ENCODE results near the gene TMEM144.

TMEM144 gene

DNA sequence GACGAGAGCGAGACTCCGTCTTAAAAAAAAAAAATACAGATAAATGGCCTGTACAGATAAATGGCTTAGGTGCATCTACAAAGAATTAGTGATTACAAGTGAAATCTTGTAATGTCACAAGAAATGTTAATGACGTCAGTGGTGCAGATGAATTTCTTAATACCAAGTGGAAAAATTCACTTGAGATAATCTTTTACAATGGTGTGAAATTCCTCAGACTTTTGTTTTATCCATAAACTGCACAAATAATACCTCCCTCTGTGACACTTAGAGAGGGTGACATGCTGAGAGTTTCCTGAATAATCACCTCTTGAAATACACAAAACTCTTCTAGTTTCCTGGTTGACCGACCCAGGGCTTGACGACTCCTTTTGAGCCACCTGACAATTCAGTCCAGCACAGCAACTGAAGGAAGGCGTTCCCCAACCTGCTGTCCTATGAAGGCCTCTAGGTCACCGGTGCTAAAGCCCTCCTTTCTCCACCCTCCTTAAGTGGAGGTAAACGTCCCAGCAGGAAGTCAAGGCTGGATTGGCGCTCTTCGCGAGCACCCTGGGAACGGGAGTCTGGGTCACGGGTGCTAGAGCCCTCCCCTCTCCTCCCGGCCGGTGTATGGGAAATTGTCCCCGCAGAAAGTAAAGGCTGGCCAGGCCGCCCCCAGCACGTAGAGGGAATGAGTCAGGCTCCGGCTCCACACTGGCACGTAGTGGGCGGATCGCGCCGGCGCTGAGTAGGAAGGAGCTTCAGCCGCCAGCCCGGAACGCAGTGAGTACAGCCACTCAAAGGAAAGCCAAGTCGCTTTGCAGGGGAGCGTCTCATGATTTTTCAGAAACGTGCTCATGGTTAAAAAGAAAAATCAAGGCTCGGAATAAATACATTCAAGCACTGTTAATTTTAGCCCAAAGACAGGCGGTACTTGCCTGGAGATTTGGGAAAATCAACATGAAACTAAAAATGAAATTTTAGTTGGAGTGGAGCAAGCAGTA lies at the start of gene TMEM144:
Gene TMEM144, plus strand, starts transcription at position 662 of the 983 bp plus-strand sequence. CDS start 2,182 bp downstream, outside the sequence.
- peak; percentile 17 to 43 for DNase-seq (ENCODE audit: low read depth in 2 of 2)

DNA sequence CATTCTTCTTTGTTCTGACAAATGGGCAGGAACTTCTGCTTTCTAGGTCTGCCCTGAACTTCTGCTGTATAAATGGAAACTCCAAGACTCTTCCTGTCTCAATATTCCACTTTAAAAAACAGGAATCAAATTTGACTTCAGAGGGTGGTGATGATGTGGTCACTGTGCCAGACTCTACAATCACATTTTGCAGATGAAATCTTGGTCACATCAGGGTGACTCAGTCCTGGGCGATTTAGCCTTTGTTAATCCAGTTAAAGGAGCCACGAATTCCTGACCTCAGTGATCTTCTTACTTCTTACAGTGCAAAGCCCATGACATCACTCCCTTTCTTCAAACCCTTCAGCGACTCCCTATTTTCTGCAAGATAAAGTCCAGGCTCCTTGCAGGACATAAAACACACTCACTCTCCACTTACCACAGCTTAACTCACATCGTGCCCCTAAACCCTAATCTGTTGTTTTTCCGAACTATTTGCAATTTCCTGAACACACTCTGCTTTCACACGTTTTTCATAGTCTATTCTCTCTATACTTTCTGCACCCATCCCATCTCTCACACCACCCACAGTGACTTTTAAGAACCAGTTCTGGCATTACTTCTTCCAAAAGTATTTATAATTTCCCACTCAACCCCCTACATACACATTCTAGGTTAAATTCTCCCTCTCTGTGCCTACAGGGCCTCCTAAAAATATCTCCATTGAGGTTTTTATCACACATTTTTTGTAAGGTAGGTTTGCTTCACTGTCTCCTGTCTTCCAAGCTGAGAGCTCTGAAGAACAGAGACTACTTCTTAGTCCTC lies 48.5 kb upstream of the TMEM144 start:
- DNase-seq (ENCODE audit: low read depth in 2 of 2), result no peak

DNA sequence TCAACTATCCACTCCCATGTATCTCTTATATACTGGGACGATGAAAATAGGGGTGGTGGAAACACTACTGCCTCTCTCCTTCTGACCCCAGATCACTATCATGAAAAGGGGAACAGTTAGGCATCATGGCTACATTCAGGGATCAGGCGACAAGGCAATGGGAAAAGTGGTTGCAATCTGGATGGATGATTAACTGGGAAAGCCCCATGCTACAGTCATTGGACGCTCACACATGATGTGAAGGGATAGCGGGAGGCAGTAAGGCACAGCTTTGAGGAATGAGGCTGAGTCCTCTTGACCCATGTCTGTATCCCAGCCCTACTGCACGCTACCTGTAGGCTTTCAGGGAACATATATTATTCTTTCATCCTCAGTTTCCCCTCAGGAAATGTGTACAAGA lies 47.7 kb upstream of the TMEM144 start:
- DNase-seq (ENCODE audit: low read depth in 2 of 2), result no peak

DNA sequence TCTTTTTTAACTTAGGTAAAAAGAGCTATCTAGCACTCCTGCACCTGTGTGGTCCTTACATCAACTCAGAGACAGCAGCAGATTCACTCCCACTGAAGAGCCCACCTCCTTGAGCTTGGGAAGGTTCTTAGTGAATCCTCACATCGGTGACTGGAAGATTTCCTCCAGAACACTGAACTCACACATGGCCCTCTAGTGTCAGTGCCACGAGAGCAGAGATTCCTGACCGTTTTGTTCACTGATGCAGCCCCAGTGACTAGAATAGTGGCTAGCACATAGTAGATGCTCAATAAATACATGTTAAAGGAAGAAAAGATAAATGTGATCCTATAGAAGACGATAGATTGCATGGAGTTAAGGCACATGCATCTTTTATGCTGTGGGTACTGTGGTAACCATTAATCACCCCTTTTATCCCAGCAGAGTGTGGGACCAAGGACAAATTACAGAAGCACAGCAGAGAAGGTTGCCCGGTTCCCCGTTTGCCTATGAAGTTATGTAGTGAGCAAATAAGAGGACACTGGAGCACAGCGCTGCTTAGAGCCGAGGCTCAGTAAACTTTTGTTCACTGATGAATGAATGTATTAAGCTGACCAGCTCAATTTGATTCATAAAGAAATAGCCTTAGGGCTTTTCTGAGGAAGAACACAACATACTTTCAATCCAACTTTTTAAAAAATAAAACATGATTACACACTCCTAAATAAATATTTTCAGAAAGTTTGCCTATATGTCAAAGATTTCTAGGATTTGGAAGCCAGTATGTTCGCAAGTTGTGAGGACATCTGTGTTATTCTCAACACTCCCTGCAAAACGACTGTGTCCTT lies 46.1 kb upstream of the TMEM144 start:
- no peak for DNase-seq (ENCODE audit: low read depth in 2 of 2)

DNA sequence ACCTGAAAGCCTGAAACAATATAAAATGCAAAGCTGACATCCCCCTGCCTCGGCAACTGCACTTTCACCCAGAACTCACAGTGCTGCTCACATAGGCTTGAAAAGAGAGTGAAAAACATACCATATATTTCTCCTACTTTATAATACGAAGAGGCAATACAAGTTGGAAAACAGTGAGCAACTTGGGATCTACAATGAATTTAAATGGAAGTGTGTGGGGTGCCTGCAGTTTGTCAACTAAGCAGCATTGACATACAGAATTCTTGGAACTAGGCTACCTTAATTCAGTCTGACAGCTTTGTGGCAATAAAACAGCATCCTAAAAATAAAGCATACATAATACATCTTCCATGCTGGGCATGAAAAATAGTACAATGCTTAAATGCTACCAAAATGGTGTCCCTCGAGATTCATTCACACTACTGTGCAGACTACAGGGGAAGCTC lies 45.5 kb upstream of the TMEM144 start:
- no peak for DNase-seq (ENCODE audit: low read depth in 2 of 2)

DNA sequence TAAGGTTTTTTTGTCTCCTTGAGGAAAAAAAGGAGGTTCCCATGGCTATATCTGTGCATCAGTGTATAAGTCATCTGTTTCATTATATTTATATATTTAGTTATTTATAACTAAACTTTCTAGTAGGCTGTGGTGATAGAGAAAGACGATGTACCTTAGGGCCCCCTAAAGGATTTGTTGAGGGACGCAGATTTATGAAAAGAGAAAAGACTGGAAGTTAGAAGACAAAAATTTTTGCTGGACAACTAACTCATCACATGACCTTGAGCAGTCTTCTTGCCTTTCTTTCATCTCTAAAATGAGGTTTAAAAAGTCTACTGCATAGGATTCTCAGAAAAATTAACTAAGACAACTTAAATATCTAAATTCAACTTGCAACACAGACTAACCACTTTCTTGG lies 43.6 kb upstream of the TMEM144 start:
- DNase-seq (ENCODE audit: low read depth in 2 of 2), result no peak

DNA sequence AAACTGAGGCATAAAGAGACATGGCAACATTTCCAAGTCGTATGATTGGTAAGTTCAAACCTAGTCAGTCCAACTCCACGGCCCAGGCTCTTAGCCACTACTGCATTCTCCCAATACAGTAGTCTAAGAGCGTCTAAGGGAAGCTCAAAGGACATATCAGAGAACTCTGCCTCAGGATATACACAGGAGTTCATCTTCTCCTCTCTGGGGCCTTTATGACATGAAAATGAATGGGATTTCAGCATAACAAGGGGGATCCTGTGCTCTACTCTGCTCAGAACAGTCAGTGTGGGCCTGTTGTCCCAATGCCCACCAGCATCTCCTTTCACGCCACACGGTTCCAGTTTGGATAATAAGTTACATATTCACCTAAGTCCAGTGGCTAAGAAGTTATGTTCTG lies 41.7 kb upstream of the TMEM144 start:
- no peak for DNase-seq (ENCODE audit: low read depth in 2 of 2)

DNA sequence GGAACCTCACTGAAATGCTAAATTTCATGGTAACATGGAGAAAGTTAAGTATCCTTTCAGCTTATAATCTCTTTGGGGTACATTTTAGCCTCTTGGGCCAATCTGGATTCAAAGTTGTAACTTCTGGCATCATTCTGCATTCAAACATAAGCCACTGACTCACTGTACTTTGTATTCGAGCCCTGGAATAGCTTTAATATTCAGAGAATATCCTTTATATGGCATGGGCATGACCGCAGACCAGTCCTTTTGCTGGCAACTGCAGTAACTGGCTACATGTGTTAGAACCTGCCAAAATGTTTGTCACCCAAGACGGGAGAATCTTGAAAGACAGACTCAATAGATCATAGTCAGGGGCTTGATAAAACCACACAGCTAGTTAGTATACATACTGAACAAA lies 40.8 kb upstream of the TMEM144 start:
- DNase-seq (ENCODE audit: low read depth in 2 of 2), result no peak

DNA sequence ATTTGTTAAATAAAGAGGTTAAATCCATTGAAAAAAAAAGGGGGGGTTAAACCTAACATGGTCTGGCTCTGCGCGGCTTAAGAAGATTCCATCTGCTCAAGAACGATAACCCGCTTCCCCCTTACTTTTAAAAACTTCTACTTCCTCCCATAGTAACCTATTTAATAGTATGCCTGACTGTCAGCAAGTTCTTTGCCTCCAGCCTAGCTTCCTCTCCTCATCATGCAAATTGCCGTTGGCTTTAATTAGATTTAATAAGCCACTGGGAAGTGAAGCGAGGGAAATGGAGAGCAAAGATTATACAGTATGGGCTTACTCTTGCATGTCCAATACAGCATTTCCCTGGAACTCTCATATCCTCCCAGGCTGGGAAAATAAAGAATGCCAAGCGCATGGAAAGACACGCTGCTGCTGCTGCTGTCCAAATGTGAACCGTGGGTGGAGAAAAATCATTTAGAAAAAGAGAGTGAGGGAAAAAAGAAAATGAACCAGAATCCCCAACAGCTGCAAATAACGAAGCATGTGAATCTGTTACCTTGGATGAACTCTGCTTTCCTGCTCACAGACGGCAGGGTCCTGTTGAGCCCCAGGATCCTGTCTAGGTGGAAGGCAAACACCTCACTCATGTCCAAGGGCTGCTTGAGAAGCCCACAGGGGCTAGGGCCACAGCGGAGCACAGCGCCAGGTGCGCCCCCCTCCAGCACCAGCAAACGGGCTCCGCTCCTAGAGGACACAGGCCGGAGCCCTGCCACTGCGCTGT lies 40.2 kb upstream of the TMEM144 start:
- DNase-seq (ENCODE audit: low read depth in 2 of 2), result no peak

DNA sequence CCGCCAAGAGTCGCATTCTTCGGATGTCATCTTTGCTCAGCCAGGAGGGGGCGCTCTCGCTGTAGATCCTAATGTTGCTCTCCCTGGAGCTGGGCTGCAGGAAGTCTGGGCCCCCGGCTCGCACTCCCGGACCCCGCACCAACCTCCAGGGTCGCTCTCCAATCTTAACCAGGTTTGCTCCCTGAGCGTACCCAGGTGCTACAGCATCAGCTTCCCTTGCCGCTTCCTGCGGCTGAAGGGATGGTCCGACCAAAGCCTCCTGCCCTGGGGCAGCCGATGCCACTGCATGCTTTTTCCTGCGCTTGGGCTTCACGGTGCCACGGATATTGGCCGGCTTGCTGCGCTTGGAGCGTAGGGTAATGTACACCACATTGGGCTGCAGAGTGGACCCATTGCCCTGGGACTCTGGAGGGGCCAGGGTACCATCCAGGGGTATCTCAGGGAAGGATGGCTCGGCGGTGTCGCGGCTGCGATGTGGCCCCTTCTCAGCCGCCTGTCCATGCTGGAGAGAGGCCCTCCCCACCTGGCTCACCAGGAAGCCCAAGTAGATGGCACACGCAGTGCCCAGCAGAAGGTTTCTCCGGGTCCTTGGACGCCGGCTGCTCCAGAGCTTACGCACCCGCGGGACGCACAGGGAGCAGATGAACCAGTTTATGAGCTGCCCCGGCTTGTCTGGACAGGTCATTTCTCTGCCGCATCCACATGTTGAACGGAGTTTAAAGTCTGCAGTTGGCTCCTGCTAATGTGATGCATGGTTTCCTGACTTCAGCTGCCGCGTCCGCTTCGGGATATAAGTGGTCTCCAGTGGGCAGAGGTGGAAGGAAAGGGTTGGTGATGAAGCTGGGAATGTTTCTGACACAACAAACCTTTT lies 39.4 kb upstream of the TMEM144 start:
- peak in 1 of 2 donors; percentile 12 for DNase-seq (ENCODE audit: low read depth in 2 of 2)

DNA sequence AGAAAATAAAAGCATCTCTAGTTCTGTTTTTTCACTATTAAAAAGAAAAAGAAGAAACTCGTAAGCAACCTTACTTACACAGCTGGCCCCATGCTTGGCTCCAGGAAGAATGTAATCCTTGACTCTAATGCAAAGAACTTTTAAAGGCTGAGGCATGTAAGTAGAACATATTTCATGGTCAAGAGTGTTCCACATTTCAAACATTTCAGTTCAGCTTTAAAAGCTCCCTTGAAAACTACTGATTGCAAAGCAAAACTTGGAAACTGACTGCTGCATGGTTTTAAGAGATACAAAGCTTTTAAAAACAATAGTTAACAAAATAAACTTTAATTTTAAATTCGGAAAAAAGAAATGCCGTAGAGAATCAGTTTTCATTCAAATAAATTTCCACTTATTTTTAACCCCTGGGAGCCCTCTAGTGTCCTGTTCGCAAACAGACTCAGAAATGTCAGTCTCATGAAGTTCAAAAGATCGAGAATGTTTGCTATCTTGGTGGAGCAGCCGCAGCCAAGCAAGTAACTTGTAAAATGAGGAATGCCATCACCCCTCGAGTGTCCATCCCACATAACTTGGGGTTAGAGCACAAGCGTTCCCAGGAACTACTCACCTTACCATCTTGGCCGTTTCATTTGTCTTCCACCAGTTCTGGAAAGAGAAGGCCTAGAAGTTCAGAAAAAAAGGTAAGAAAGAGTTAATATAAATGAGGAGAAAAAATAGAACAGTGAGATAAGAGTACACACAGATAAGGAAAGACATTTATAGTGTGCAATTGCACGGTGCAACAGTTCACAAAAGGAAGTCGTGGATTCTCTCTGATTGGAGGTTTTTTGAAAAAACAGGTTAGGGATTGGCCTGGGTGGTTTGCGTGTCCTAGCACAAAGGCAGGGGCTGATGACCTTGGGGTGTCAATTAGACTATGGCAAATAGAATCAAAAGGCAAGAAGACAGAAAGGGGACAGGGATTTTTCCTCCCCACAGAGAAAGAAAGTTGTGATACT lies 37.7 kb upstream of the TMEM144 start, which contains the start of gene GASK1B:
Gene GASK1B, minus strand, starts transcription at position 765 of the 998 bp plus-strand sequence. CDS start 1,650 bp downstream, outside the sequence.
- no peak for DNase-seq (ENCODE audit: low read depth in 2 of 2)

DNA sequence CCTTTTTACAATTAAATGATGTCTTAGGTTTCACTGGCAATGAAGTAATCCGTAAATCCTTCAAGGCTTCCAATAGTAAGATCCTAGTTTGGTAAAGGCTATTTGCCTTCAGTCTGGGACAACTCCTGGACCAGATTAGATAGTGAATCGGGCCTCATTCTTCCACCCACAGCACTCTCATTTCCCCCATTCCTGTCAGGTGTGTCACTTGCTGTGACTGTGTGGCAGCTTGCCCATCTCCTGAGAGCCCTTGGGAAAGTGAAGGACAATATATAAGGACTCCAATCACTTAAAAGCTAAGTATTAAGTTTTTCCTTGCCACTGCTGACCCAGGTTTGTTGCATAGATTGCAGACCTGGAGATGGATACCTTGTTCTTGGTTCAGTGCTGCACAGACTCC lies 34.2 kb upstream of the TMEM144 start:
- DNase-seq (ENCODE audit: low read depth in 2 of 2), result no peak

DNA sequence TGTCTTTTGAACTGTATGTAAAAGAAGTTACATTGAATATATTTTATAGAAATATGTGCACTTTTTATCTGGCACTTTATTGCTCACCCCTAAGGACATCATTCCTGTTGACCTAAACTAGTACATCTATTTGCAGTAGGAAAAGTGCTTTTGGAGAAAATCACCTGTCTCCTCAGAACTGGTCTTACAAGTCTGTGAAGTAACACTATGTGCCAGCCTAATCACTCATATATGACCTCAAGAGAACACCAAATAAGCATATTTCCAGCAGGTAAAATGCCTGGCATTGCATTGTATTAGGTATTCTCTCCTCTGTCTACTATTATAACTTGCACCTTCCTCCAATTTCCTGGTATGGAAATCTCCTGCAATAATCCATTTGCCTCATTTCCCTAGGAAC lies 33.5 kb upstream of the TMEM144 start:
- DNase-seq (ENCODE audit: low read depth in 2 of 2), result no peak

DNA sequence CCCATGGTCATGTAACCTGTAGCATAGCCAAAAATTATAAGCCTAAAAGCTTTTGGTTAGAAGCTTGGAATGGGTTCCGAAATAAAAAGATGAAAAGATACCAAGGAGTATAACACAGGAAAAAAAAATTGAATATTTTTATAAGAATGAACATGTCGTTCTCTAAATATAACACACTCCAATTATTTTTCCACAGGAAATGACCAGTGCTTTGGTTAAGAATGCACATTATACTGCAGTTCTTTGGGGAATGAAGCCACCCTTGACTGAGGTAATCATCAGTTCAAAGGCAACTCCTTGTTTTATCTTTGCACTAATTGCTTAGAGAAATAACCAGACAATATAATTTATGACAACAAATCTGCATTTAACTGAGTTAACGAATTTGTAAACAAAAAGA lies 30.8 kb upstream of the TMEM144 start:
- DNase-seq (ENCODE audit: low read depth in 2 of 2), result no peak

DNA sequence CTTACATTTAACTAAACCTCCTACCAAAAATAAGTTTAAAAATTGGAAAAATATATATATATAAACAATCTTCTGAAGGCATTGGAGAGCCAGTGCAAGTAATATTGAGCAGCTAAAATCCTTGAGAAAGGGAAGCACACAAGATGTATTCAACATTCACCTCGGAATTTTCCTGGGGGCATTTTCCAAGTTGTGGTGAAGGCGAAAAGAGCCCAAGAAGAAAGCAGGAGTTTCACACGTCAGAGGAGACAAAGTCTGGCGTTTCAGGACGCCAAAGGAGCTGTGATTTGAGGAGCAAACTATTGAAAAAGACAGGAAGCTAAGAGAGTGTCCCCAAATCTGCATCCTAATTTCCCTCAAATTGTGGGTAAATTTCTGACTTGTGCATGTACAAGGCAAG lies 28.4 kb upstream of the TMEM144 start:
- no peak for DNase-seq (ENCODE audit: low read depth in 2 of 2)

DNA sequence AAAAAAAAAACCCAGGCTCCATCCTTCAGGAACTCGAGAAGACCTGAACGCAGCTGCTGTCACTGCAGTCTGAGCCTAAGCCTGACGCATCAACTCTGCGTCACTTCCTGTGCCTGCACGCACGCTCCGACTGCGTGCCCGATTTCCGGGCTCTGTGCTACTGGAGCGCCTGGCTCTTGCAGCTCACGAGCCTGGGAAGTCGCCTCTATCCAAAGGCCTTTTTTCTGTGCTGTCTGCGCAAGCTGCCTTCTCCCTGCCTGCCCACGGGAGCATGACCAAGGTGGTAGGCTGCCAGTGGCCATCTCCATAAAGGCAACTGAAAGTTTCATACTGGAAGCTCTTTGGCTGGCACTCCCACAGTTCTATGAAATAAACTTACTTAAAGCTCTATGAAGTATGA lies 27.6 kb upstream of the TMEM144 start:
- DNase-seq (ENCODE audit: low read depth in 2 of 2), result no peak

DNA sequence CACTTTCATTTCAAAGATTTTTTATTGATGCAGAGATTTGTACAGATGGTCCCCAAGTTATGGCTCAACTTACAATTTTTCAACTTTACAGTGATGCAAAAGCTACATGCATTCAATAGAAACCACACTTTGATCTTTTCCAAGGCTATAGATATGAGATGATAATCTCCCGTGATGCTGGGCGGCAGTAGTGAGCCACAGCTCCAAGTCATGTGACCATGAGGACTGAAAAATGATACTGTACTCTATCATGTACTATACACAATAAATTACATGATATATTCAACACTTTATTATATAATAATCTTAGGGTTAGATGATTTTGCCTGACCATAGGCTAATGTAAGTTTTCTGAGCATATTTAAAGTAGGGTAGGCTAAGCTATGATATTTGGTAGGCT lies 23.5 kb upstream of the TMEM144 start:
- no peak for DNase-seq (ENCODE audit: low read depth in 2 of 2)

DNA sequence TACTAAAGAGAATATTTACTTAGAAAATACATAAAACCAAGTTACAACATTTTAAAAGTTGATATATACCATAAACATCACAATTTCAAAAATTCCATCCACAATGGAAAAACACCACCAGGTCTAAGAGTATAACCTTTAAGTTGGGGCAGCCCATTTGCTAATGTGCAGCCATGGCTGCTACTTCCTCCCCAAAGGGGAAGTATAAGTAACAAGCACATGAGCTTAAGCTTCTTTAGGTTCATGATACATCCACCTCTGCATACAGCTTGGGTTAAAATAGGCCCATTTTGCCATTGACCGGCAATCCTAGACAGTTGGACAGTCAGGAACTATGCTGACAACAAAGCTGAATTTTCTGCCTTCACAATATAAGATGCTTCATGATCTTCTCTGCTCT lies 20.9 kb upstream of the TMEM144 start:
- no peak for DNase-seq (ENCODE audit: low read depth in 2 of 2)

DNA sequence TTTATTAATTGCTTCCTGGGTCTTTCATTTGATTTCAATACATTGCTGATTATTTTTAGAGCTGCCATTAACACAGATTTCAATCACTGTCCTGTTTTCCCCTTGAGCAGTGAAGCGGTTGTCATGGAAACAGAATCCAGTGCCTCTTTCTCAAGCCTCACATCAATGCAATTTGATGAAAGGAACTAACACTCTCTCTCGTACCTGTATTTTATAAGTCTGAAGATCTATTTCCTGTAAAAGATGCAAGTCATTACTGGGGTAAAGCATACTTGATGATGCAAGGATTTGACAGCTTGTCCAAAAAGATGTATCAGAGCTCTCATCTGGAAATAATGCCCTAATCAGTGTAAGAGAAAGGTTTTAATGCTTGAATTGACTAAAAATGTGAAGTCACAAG lies 19.6 kb upstream of the TMEM144 start:
- DNase-seq (ENCODE audit: low read depth in 2 of 2), result no peak
